HG03521 (cell line): Measurements from ENCODE around the gene GALNS.
"Not testable (repeated sequence)": the region's sequence is repeated elsewhere in the genome, so short reads cannot be mapped to it uniquely, and the experiment has no call there.

Experiments used
- ATAC-seq: cut with Tn5 transposase; IDR thresholded peaks from one replicate; pipeline ENCODE4 v1.9.1; 2021; ENCODE audit warnings: mild to moderate bottlenecking, moderate library complexity; ENCODE audit not compliant: unreplicated experiment

Gene GALNS

DNA sequence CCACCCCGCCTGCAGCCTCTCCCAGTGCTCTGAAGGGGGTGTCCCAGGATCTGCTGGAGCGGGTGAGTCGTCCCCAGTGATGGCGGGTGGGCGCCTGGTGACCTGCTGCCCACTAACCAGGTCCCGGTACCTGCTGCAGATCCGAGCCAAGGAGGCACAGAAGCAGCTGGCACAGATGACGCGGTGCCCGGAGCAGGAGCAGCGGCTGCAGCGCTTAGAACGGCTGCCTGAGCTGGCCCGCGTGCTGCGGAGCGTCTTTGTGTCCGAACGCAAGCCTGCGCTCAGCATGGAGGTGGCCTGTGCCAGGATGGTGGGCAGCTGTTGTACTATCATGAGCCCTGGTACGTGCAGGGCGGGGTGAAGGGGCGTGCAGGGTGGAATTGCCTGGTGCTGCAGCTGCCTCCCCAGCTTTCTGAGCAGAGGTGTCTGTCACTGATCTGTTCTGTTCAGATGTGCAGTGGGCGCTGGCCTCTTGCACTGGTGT lies 49.6 kb downstream of the GALNS start:
- ATAC-seq = no peak

DNA sequence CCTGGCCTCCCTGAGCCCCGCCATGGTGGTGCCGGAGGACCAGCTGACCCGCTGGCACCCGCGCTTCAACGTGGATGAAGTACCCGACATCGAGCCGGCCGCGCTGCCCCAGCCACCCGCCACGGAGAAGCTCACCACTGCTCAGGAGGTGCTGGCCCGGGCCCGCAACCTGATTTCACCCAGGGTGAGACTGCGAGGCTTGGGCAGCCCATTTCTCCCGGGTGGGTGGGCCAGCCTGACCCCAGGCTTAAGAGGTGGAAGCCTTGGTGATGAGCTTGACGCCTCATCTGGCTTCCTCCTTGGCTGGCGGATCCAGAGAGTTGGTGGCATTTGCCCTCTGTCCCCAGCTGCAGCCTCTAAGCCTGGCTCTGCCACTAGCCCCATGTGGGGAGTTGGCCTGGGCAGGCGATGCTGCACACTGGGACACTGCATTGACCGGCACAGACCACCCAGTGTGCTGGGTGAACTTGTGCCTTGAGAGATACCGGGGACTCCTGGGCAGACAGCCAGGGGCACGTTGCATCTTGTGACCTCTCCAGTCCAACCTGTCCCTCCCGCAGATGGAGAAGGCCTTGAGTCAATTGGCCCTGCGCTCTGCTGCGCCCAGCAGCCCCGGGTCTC lies 50.1 kb downstream of the GALNS start:
- ATAC-seq = no peak

DNA sequence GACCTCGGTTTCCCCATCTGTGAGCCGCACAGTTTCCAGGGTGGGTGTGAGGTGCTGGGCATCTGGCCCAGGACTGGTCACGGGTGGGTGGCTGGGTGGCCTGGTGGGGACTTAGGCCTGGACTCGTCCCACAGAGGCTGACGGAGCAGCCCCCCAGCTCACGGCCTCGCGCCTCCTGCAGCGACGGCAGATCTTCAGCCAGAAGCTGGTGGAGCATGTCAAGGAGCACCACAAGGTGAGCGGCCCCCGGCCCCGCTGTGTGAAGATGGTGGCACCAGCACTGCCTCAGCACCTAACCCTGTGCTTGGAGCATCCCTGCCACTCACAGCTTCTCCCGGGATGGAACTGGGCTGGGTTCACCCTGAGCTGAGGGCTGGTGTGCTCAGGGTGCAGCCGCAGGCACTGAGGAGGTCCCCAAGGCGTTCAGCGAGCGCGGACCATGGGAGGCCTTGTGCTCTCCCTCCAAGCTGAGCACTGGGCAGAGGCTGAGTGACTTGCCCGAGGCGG lies 50.8 kb downstream of the GALNS start:
- ATAC-seq = no peak

DNA sequence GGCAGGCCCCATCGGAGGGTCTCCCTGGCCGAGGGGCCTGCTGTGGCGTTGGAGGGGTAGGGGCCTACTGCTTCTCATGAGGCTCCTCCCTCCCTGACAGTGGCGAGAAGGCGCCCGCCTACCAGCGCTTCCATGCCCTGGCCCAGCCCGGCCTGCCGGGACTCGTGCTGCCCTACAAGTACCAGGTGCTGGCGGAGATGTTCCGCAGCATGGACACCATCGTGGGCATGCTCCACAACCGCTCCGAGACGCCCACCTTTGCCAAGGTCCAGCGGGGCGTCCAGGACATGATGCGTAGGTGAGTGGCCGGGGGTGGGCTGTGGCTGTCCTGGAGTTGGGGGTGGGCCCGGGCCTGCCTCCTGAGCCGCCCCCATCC lies 51.4 kb downstream of the GALNS start:
- ATAC-seq = no peak

DNA sequence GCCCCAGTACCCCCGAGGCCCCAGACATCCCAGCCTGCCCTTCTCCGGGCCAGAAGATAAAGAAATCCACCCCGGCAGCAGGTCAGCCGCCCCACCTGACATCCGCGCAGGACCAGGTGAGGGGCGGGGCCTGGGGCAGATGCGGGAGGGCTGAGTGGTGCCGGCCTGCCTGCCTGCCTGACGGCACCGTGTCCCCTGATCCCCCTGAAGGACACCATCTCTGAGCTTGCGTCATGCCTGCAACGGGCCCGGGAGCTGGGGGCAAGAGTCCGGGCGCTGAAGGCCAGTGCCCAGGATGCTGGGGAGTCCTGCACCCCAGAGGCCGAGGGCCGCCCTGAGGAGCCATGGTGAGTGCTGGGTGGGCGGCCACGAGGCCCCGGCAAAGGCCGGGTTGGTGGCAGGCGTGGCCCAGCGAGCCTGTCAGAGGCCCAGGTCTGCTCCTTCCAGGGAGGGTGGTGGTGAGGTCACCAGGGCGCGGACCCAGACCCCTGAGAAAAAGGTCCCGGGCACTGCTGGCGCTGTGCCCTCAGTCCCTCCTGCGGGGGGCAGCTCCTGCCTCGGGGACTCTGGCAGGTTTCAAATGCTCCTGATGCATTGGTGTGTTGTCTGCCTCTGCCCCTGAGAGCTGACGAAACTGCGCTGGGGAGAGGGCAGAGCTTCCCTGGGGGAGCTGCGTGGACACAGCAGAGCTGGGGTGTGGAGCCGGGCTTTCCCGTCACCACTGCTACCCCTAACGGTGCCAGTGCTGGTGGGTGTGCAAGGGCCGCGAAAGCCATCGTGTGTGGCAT lies 52.0 kb downstream of the GALNS start:
- no peak for ATAC-seq

DNA sequence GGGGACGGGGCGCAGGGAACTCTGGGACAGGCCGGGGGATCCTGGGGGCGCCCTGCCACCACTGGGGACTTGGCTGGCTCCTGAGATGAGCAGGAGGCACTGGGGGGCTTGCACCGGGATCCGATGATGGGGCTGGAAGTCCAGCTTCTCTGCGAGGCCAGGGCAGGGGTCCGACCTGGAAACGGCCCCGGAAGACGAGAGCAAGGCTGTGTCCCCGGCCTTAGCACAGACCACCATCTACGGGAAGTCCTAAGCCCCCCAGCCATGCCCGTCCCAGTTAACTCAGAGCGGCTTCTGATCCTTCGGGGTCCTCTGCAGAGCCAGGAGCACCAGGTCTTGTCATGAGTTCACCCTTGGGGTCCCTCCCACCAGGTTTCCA lies 52.6 kb downstream of the GALNS start:
- no peak for ATAC-seq

DNA sequence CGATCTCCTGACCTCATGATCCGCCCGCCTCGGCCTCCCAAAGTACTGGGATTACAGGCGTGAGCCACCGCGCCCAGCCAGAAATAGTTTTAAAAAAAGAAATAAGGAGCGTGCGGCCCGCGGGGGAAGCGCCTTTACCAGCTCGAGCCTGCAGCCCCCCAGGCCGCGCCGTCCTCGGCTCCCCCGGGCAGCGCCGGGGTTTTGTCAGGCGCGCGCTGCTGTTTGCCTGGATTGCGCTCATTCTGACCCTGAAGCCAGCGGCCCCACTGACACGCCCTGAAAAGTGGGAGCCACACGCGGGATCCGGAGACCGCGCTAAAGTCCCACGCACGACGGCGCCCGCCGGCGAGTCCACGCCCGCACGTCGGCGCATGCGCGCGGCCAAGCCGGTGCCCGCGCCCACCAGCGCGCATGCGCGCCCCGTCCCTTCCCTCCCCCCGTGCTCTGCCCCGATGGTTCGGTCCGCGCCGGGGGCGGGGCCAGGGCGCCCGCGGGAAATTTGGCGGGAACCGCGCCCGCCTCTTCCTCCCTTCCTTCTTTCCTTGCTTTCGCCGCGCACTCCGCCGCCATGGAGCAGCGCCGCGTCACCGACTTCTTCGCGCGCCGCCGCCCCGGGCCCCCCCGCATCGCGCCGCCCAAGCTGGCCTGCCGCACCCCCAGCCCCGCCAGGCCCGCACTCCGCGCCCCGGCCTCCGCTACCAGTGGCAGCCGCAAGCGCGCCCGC lies 53.3 kb downstream of the GALNS start, which contains the start of gene CDT1:
Gene CDT1 (plus strand): TSS at position 526 of the 724 bp plus-strand sequence. CDS start 43 bp downstream, at position 569.
- peak; percentile 64 for ATAC-seq

DNA sequence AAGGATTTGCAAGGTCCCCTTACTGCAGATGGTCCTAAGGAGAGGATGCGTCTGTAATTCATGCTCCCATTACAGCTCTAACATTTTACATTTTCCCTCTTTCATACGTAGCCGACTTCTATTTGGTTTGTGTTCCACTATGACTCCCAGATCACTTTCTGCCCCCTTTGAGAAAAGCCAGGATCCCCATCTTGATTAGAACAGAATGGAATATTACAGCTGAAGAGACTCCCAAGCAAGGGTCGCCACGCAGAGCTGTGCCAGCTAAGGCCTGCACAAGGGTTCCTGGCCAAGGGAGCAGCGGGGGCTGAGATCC lies 56.5 kb downstream of the GALNS start:
- no peak for ATAC-seq

DNA sequence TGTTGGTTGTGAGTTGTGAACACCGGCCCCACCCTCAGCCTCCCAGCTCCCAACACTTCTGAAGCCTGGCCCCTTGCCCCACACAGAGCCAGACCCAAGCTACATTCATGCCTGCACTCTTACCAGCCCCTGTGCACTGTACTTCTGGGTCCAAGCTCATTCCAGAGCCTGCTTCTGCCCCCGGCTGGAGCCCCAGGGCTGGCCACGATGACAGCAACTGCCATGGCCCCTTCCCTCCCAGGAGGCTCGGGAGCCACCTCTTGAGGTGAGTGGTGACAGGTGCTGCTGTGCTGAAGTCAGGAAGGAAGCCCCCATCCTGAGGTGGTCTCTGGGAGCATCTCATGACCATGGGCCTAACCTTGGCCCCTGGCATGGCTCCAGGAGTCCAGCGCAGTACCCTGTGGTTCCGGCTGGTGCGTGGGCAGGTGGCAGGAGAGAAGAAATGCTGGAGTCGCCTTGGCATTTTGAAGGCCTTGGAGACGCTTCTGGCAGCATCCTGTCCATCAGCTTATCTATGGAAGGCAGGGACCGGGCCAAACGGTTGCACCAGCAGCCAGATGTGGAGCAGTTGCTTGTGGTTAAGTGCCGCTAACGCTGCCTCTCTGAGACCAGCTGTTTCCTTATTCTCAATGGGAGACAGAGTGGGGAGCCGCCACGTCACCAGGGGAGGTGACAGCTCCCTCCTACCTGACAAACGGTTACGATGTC lies 57.0 kb downstream of the GALNS start:
- no peak for ATAC-seq

DNA sequence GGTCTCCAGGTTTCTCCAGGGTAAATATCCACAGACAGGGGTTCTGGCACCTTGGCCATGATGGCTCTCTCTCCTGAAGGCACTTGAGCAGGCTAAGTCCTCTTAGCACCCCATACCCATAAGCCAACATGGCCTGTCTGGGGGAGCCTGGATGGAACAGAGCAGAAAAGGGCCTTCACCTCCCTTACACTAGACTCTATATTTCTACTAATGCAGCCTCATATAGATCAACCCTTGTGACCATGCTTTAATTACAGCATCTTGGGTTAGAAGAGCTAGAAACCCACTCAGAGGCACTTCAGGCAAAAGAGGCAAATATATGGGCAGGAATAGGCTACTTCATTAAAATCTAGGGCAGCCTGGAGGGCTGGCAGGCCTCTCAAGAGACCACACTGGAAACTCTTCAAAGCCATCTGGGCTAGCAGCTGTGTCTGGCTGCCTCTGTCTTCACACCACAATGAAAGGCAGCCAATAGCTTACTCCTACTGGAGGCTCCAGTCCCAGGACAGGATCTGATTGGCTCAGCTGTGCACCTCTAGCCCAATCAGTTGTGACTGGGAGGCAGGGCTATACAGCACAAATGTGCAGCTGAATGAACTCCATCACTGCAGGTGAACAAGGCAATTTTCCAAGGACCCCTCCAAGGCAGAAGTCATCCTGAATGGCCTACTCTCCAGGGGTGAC lies 57.8 kb downstream of the GALNS start:
- ATAC-seq = no peak

DNA sequence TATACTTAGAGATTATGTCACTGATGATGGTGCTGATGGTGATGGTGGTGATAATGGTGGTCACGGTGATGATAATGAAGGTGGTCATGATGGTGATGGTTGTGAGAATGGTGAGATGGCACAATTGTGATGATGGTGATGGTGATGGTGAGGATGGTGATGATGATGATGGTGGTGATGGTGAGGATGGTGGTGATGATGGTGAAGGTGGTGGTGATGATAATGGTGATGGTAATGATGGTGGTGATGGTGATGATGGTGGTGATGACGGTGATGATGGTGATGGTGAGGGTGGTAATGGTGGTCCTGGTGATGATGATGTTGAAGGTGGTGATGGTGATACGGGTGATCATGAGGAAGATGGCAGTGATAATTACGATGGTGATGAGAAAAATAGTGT lies 58.7 kb downstream of the GALNS start:
- ATAC-seq = no peak

DNA sequence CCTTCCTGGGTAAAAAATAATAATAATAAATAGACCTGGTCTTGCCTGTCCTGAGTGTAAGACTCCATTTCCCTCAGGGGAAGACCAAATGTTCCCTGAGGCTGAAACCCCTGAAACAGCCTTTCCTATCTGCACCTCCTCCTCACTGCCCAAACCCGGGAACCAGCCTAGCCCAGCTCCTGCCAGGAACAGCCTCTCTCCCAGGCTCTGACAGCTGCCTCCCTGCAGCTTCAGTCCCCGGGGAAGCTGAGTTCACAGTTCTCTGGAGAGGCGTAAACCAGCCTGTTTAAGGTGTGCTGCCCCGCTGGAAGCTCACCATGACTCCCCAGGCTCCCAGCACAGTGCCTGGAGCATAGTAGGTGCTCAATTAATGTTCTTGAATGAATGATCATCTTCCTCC lies 60.5 kb downstream of the GALNS start:
- no peak for ATAC-seq

DNA sequence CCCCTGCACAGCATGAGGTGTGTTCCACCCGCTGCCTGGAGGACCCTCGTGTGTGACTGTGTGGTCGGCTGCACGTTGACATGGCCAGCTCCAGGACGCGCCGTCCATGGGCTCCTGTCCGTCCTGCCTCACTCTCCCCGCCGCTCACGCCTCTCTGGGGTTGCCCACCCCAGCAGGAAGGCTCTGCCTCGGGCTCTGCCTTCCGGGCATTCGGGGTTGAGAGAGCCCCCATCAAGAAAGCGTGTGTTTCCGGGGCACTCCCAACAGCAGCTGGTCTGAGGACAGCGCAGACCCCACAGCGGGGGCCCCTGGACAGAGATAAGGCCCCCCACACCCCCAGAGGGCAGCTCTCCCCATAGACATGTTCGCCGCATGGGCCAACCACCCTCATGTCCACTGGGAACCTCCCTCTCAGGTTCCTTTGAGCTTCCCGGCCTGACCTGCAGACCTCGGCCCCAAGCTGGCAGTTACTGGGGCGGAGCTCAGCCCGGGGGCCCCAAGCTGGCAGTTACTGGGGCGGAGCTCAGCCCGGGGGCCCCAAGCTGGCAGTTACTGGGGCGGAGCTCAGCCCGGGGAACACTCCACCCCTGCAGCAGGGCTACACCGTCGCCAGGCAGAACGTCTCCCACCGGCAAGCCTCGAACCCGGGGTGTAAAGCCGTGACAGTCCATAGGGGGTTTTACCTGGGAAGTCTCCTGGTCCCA lies 63.3 kb downstream of the GALNS start:
- no peak for ATAC-seq

DNA sequence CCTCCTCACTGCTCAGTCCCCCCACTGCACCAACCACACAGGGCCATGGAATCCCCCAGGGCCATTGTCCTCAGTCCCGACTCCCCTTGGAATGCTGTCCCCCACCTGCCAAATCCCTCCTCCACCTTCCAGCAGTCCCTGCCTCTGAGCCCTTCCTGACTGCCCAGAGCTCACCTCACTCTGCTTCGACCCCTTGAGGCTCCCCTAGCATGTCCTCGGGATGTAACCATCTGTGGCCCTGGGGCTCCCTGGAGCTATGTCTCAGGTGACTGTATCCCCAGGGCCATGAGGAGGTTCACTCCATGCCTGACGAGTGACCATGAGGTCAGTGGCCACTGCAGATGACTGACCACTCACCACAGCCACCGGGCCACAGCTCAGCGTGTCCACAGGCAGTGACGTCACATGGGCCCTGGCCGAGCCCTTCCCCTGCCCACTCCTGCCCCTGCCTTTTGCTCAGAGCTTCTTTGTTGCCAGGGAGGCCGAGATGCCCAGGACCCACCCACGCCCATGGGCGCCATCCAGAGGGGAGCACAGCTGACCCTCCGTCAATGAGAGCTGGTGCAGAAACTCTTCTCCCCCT lies 64.0 kb downstream of the GALNS start:
- no peak for ATAC-seq

DNA sequence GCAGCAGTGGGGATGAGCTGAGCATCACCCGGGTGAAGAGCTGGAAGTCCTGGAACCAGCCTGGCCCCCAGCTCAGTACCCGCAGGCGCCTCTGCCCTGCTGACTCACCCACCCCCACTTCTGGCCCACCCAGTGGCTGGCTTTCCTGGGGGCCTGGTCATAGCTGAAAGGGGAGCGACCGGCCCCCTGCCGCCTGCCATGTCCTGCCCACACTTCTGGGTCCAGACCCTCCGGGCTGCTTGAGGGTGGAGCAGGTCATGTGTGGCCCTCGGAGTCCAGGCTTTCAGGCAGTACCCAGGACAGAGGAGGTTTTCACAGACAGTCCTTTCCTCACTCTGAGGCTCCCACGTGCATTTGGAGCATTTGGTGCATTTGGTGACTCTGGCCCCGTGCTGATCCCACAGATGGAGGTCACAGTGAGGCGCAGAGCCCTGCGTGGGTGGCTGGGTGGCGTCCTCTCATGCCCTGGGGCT lies 64.6 kb downstream of the GALNS start:
- no peak for ATAC-seq

DNA sequence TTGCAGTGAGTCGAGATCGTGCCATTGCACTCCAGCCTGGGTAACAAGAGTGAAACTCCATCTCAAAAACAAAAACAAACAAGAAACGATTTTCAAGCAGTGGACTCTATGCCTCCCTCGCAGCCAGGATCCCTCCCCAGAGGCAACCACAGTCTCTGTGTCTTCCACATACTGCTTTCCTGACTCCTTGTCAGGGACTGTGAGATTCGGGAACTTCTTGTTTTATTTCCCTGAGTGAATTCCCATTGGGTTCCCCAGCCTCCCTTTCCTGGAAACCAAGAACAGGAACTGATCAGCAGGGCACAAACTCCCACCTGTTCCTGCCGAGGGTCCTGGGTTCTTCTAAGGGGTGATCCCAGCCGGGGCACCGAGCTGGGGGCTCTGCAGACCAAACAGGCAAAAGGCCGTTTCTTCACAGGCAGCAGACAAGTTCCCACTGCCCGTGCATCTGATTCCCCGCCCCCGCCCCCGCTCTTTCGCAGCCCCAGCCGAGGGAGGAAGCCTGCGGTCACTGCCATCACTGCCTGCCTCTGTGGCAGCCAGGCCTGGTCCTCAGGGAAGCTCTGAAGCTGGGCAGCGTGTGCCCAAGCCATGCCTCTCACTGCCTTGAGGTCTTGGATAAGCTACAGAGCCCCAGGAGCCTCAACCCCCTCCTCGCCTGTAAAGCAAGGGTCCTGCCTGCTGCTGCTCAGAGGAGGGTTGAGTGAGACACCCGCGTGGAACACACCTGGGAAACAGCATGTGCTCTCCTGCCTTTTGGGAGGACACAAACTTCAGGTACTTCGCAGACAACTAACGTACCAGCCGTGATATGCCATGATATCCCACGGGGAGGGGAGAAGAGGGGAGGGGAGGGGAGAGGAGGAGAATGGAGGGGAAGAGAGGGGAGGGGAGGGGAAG lies 66.2 kb downstream of the GALNS start:
- ATAC-seq = no peak

DNA sequence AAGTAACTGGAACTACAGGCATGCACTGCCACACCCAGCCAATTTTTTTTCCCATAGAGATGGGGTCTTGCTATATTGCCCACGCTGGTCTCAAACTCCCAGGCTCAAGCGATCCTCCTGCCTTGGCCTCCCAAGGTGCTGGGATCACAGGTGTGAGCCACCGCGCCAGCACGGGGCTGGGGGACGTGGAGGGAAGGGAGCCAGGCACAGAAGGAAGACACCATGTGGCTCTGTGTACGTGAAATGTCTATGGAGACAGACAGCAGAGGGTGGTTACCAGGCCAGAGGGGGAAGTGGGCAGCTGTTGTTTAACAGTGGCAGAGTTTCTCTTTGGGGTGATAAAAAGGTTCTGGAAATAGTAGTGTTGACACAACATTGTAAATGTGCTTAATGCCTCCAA lies 67.2 kb downstream of the GALNS start:
- ATAC-seq = no peak

DNA sequence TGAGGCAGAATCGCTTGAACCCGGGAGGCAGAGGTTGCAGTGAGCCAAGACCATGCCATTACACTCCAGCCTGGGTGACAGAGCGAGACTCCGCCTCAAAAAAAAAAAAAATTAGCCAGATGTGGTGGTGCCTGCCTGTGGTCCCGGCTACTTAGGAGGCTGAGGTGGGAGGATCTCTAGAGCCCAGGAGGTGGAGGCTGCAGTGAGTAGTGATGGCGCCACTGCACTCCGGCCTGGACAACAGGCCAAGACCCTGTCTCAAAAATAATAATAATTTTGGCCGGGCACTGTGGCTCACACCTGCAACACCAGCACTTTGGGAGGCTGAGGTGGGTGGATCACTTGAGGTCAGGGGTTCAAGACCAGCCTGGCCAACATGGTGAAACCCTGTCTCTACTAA lies 68.0 kb downstream of the GALNS start:
- ATAC-seq = not testable (repeated sequence)
